Fibroblast of lung (primary cell): Measurements from ENCODE around the gene PPP6R3.

Experiments used
- CTCF ChIP-seq, 2 donors: IDR thresholded peaks in 1 of 2; conservative IDR thresholded peaks in 1 of 2; 1 replicate in 1 of 2; 2 replicates in 1 of 2; pipeline ENCODE4 v1.5.1; 2011 to 2012; ENCODE audit warnings: low read length in 2 of 2, control low read depth in 1 of 2, inconsistent platforms in 1 of 2, low read depth in 1 of 2, mild to moderate bottlenecking in 1 of 2
- EZH2 ChIP-seq: IDR thresholded peaks from 2 replicates; pipeline ENCODE4 v1.5.1; 2012; ENCODE audit warnings: low read length, control low read depth, mild to moderate bottlenecking; ENCODE audit errors: missing control alignments

- TF ChIP-seq CTCF (conservative IDR thresholded peaks at IDR 0.05 in 1 of 2, IDR thresholded peaks at IDR 0.05 in 1 of 2; ENCODE audit: low read depth in 1 of 2, low read length in 2 of 2) (no peak), EZH2 (no peak)
Observed at GRCh38 chr11:68470304-68470811, 9.8 kb downstream of the PPP6R3 start.
